Lower leg skin (tissue), 3 donors: ENCODE measurements around the gene VDAC1.

Experiments used
- POLR2A ChIP-seq, 2 donors: fragments of 450-650 bp; IDR thresholded peaks; one replicate each; pipeline ENCODE4 v1.6.1; 2016 to 2017; ENCODE audit warnings: antibody characterized with exemption in 2 of 2, mild to moderate bottlenecking in 1 of 2, moderate library complexity in 1 of 2
- TF ChIP-seq, protein P1 (sequence below), 3 donors: fragments of 450-650 bp; IDR thresholded peaks; one replicate each; pipeline ENCODE4 v1.5.1; 2016; ENCODE audit warnings: antibody characterized with exemption in 3 of 3, mild to moderate bottlenecking in 3 of 3, moderate library complexity in 2 of 3

DNA sequence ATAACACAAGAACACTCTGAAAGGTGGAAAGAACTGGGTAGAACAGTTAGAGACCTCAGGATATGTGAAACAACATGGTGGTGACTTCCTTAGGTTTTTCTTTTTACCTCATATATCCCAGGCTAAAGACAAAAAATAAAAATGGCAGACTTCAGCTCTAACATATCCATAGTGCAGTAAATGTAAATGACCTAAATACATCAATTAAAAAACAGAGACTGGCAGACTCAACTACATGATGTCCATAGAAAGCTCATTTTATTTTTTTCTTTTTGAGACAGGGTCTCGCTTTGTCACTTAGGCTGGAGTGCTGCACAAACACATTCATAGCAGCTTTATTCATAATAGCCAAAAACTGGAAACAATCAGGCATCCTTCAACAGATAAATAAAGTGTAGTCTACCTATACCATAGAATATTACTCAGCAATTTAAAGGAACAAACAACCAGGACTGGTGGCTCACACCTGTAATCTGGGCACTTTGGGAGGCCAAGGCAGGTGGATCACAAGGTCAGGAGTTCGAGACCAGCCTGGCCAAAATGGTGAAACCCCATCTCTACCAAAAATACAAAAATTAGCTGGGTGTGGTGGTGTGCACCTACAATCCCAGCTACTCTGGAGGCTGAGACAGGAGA is 41.2 kb downstream of the VDAC1 start:
- TF ChIP-seq, protein P1, sequence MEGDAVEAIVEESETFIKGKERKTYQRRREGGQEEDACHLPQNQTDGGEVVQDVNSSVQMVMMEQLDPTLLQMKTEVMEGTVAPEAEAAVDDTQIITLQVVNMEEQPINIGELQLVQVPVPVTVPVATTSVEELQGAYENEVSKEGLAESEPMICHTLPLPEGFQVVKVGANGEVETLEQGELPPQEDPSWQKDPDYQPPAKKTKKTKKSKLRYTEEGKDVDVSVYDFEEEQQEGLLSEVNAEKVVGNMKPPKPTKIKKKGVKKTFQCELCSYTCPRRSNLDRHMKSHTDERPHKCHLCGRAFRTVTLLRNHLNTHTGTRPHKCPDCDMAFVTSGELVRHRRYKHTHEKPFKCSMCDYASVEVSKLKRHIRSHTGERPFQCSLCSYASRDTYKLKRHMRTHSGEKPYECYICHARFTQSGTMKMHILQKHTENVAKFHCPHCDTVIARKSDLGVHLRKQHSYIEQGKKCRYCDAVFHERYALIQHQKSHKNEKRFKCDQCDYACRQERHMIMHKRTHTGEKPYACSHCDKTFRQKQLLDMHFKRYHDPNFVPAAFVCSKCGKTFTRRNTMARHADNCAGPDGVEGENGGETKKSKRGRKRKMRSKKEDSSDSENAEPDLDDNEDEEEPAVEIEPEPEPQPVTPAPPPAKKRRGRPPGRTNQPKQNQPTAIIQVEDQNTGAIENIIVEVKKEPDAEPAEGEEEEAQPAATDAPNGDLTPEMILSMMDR (IDR thresholded peaks at IDR 0.05), result no peak
- TF ChIP-seq POLR2A (IDR thresholded peaks at IDR 0.05), result no peak
